ENCODE results near the gene PCYT1A.

DNA sequence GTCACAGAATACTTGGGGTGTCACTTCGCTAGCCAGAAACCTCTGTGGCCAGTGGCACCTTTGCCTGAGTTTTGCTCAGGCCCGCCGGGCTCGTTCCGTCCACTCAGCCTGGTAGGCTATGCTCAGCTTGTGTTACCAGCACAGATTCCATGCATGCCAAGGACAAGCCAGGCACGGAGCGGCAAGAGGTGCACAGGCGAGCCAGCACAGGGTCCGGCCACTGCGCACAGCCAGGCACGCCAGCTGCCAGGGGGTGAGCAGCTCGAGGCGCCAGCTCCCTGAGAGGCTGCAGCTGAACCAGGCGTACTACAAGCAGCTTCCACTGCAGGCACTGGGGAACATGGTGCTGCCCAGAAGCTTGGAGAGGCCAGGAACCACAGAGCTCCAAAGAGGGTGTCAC is 14.7 kb downstream of the PCYT1A start:
- TF ChIP-seq, protein P1, sequence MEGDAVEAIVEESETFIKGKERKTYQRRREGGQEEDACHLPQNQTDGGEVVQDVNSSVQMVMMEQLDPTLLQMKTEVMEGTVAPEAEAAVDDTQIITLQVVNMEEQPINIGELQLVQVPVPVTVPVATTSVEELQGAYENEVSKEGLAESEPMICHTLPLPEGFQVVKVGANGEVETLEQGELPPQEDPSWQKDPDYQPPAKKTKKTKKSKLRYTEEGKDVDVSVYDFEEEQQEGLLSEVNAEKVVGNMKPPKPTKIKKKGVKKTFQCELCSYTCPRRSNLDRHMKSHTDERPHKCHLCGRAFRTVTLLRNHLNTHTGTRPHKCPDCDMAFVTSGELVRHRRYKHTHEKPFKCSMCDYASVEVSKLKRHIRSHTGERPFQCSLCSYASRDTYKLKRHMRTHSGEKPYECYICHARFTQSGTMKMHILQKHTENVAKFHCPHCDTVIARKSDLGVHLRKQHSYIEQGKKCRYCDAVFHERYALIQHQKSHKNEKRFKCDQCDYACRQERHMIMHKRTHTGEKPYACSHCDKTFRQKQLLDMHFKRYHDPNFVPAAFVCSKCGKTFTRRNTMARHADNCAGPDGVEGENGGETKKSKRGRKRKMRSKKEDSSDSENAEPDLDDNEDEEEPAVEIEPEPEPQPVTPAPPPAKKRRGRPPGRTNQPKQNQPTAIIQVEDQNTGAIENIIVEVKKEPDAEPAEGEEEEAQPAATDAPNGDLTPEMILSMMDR (CRISPR knock-in tag; IDR thresholded peaks at IDR 0.05) = no peak
- TF ChIP-seq ZFP36 (IDR thresholded peaks at IDR 0.05; ENCODE audit: borderline replicate concordance, low read depth, low read length, partially characterized antibody) (no peak), ZFX (CRISPR knock-in tag; IDR thresholded peaks at IDR 0.05; ENCODE audit: low read depth) (no peak), CREM (IDR thresholded peaks at IDR 0.05) (no peak), CREM (CRISPR knock-in tag; IDR thresholded peaks at IDR 0.05) (no peak), ZNF138 (CRISPR knock-in tag; IDR thresholded peaks at IDR 0.05; ENCODE audit: low read depth) (no peak), KDM1A (CRISPR knock-in tag; IDR thresholded peaks at IDR 0.05) (no peak), TCF12 (IDR thresholded peaks at IDR 0.05) (no peak), TCF12 (CRISPR knock-in tag; IDR thresholded peaks at IDR 0.05) (no peak), MAFK (conservative IDR thresholded peaks at IDR 0.05 in 1 of 2, IDR thresholded peaks at IDR 0.05 in 1 of 2; ENCODE audit: low read length in 2 of 2) (no peak), ZNF768 (CRISPR knock-in tag; IDR thresholded peaks at IDR 0.05) (no peak), ELF1 (CRISPR knock-in tag; IDR thresholded peaks at IDR 0.05) (no peak), ZNF136 (CRISPR knock-in tag; IDR thresholded peaks at IDR 0.05; ENCODE audit: low read depth) (no peak)
- TF ChIP-seq, protein P2, sequence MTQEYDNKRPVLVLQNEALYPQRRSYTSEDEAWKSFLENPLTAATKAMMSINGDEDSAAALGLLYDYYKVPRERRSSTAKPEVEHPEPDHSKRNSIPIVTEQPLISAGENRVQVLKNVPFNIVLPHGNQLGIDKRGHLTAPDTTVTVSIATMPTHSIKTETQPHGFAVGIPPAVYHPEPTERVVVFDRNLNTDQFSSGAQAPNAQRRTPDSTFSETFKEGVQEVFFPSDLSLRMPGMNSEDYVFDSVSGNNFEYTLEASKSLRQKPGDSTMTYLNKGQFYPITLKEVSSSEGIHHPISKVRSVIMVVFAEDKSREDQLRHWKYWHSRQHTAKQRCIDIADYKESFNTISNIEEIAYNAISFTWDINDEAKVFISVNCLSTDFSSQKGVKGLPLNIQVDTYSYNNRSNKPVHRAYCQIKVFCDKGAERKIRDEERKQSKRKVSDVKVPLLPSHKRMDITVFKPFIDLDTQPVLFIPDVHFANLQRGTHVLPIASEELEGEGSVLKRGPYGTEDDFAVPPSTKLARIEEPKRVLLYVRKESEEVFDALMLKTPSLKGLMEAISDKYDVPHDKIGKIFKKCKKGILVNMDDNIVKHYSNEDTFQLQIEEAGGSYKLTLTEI (CRISPR knock-in tag; conservative IDR thresholded peaks at IDR 0.05) = no peak
- TF ChIP-seq, protein P3, sequence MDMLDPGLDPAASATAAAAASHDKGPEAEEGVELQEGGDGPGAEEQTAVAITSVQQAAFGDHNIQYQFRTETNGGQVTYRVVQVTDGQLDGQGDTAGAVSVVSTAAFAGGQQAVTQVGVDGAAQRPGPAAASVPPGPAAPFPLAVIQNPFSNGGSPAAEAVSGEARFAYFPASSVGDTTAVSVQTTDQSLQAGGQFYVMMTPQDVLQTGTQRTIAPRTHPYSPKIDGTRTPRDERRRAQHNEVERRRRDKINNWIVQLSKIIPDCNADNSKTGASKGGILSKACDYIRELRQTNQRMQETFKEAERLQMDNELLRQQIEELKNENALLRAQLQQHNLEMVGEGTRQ (IDR thresholded peaks at IDR 0.05; ENCODE audit: low read depth, low read length) = no peak
- TF ChIP-seq, protein P3 (CRISPR knock-in tag; IDR thresholded peaks at IDR 0.05; ENCODE audit: borderline replicate concordance) = no peak
- TF ChIP-seq, protein P4, sequence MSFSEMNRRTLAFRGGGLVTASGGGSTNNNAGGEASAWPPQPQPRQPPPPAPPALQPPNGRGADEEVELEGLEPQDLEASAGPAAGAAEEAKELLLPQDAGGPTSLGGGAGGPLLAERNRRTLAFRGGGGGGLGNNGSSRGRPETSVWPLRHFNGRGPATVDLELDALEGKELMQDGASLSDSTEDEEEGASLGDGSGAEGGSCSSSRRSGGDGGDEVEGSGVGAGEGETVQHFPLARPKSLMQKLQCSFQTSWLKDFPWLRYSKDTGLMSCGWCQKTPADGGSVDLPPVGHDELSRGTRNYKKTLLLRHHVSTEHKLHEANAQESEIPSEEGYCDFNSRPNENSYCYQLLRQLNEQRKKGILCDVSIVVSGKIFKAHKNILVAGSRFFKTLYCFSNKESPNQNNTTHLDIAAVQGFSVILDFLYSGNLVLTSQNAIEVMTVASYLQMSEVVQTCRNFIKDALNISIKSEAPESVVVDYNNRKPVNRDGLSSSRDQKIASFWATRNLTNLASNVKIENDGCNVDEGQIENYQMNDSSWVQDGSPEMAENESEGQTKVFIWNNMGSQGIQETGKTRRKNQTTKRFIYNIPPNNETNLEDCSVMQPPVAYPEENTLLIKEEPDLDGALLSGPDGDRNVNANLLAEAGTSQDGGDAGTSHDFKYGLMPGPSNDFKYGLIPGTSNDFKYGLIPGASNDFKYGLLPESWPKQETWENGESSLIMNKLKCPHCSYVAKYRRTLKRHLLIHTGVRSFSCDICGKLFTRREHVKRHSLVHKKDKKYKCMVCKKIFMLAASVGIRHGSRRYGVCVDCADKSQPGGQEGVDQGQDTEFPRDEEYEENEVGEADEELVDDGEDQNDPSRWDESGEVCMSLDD (CRISPR knock-in tag; IDR thresholded peaks at IDR 0.05; ENCODE audit: borderline replicate concordance) = no peak
